ENCODE data around the gene TMEM54. TPM values are rescaled to one million over a fixed set of nuclear protein-coding genes. Genes with fewer than 3 reads are reported as not detected.

Gene TMEM54
- total and polyA plus RNA-seq, 2 experiments from 2014 or later = 11.2 to 11.7 TPM

- no peak for ATAC-seq
- no peaks in the 10 kb centered on the region for H3K27me3 Mint-ChIP-seq (ENCODE audit: insufficient read depth, low read depth, poor library complexity)
- Histone ChIP-seq H3K4me2 (no peak overlapping the region), H3K4me1 (ENCODE audit: insufficient read depth) (peaks cover 5% of the 10 kb centered on the region; the same call in 1 of the 2 replicates), H3K27ac (ENCODE audit: low read depth) (no peak overlapping the region), H3F3A (replicated peaks; ENCODE audit: low read depth) (no peaks in the 10 kb centered on the region), H3K4me3 (no peak overlapping the region), H3K9me2 (ENCODE audit: insufficient read depth) (no peaks in the 10 kb centered on the region), H3K79me2 (replicated peaks; ENCODE audit: insufficient read depth) (no peaks in the 10 kb centered on the region), H4K20me1 (replicated peaks; ENCODE audit: insufficient read depth) (no peaks in the 10 kb centered on the region), H3K27me3 (ENCODE audit: insufficient read depth) (no peaks in the 10 kb centered on the region), H2AFZ (no peak overlapping the region), H3K36me3 (ENCODE audit: insufficient read depth) (no peaks in the 10 kb centered on the region)
- H3K4me1 Mint-ChIP-seq = no peaks in the 10 kb centered on the region
- no peak for DNase-seq (ENCODE audit: low spot score)
- no peaks in the 10 kb centered on the region for H3K36me3 Mint-ChIP-seq (ENCODE audit: low read depth)
- no peak overlapping the region for H3K4me3 Mint-ChIP-seq
- H3K27ac Mint-ChIP-seq = no peak overlapping the region
- no peaks in the 10 kb centered on the region for H3K9me3 Mint-ChIP-seq
- TF ChIP-seq CTCF (conservative IDR thresholded peaks at IDR 0.05; ENCODE audit: low read depth in 2 of 2) (no peak), ZNF114 (CRISPR knock-in tag; IDR thresholded peaks at IDR 0.05) (no peak), STAT1 (IDR thresholded peaks at IDR 0.05; ENCODE audit: unreplicated experiment) (no peak), EZH2 (IDR thresholded peaks at IDR 0.05; ENCODE audit: low read depth, unreplicated experiment) (no peak), POLR2AphosphoS5 (IDR thresholded peaks at IDR 0.05; ENCODE audit: low read depth) (no peak), ZNF462 (CRISPR knock-in tag; IDR thresholded peaks at IDR 0.05) (no peak), NANOG (IDR thresholded peaks at IDR 0.05; ENCODE audit: borderline replicate concordance) (no peak), EZH2phosphoT487 (IDR thresholded peaks at IDR 0.05; ENCODE audit: unreplicated experiment) (no peak), JUNB (IDR thresholded peaks at IDR 0.05; ENCODE audit: unreplicated experiment) (no peak), CREB1 (CRISPR knock-in tag; IDR thresholded peaks at IDR 0.05; ENCODE audit: low read depth) (no peak), ZNF331 (CRISPR knock-in tag; IDR thresholded peaks at IDR 0.05; ENCODE audit: low read depth) (no peak), ETS1 (IDR thresholded peaks at IDR 0.05) (no peak), REST (IDR thresholded peaks at IDR 0.05; ENCODE audit: unreplicated experiment) (no peak)
Measured at GRCh38 chr1:32910319-32910718, 9.1 kb upstream of the TMEM54 start.
